NT2/D1 (cell line): ENCODE measurements around the gene EIF4G1.
A peak's percentile ranks its signal among the peaks of the same experiment; 100 is the strongest.
"Not testable (repeated sequence)": the region's sequence is repeated elsewhere in the genome, so short reads cannot be mapped to it uniquely, and the experiment has no call there.

Source experiments
- DNase-seq: peaks from one replicate; pipeline ENCODE4 v3.0.0-alpha.2; 2011; ENCODE audit warnings: low read depth, low spot score
- H3K27me3 ChIP-seq: 2 replicates; pipeline ENCODE4 v1.6.0; 2011; ENCODE audit warnings: mild to moderate bottlenecking; ENCODE audit not compliant: insufficient read length, insufficient read depth
- H3K36me3 ChIP-seq: 2 replicates; pipeline ENCODE4 v1.6.1; 2011; ENCODE audit warnings: mild to moderate bottlenecking, low read length, mixed read lengths; ENCODE audit not compliant: insufficient read depth, insufficient read length
- H3K4me1 ChIP-seq: 2 replicates; pipeline ENCODE4 v1.5.1; 2011; ENCODE audit not compliant: insufficient read depth, insufficient read length
- H3K4me3 ChIP-seq: 2 replicates; pipeline ENCODE4 v1.5.1; 2011; ENCODE audit warnings: low read depth; ENCODE audit not compliant: insufficient read length
- H3K9ac ChIP-seq: 2 replicates; pipeline ENCODE4 v1.6.0; 2011; ENCODE audit warnings: low read depth; ENCODE audit not compliant: insufficient read length
- H3K9me3 ChIP-seq: 2 replicates; pipeline ENCODE4 v1.5.1; 2011; ENCODE audit warnings: mild to moderate bottlenecking, low read length; ENCODE audit not compliant: insufficient read depth
- SUZ12 ChIP-seq: IDR thresholded peaks from 2 replicates; pipeline ENCODE4 v1.6.1; 2011; ENCODE audit not compliant: insufficient read length, insufficient read depth; ENCODE audit errors: extremely low read depth
- YY1 ChIP-seq: IDR thresholded peaks from 2 replicates; pipeline ENCODE4 v1.6.1; 2011; ENCODE audit not compliant: insufficient read length, insufficient read depth
- ZNF274 ChIP-seq: IDR thresholded peaks from 2 replicates; pipeline ENCODE4 v1.6.1; 2011; ENCODE audit warnings: mild to moderate bottlenecking, low read depth, low read length

EIF4G1 gene

GRCh38 chr3:184314363-184314699, at the start of gene EIF4G1:
EIF4G1 (plus strand) TSS chr3:184314606; CDS start chr3:184315797, 1,191 bp downstream.
- Histone ChIP-seq H3K9me3 (no peaks in the 10 kb centered on the region), H3K9ac (peak within 1 kb of the TSS; percentile 97), H3K27me3 (no peaks in the 10 kb centered on the region), H3K36me3 (peaks cover 50% of the 10 kb centered on the region), H3K4me1 (peaks cover 16% of the 10 kb centered on the region), H3K4me3 (peak within 1 kb of the TSS; percentile 93)
- TF ChIP-seq YY1, result no peak
- TF ChIP-seq SUZ12, result no peak
- no peak for TF ChIP-seq ZNF274
- DNase-seq, result peak; percentile 91

- not testable (repeated sequence) for H3K4me1 ChIP-seq, H3K36me3 ChIP-seq, H3K9ac ChIP-seq, H3K4me3 ChIP-seq, DNase-seq, H3K9me3 ChIP-seq
- H3K27me3 ChIP-seq, result peaks cover 22% of the 10 kb centered on the region
These were observed 47.2 kb upstream of the EIF4G1 start for GRCh38 chr3:184267249-184267648.

GRCh38 chr3:184272269-184272668, 42.1 kb upstream of the EIF4G1 start:
- Histone ChIP-seq H3K36me3 (no peaks in the 10 kb centered on the region), H3K27me3 (no peaks in the 10 kb centered on the region), H3K9me3 (no peaks in the 10 kb centered on the region), H3K9ac (no peak overlapping the region), H3K4me3 (no peak overlapping the region), H3K4me1 (peaks cover 3% of the 10 kb centered on the region)
- TF ChIP-seq SUZ12, result no peak
- DNase-seq, result no peak

DNA sequence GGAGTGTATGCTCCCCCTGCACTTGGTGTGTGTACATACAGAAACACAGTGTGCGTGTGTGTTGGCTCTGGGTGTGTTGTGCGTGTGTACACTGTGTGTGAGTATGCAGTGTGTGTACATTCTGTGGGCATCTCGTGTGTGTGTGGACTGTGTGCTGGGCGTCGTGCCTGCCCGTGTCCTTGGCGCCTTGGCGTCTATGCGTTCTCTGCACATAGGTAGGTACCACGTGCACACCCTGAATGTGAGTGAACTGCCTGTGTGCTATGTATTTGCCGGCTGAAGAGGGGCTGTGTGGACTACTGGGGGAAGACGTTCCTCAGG, 39.1 kb upstream of the EIF4G1 start:
- no peaks in the 10 kb centered on the region for H3K36me3 ChIP-seq
- H3K9me3 ChIP-seq, result no peaks in the 10 kb centered on the region
- H3K27me3 ChIP-seq, result no peaks in the 10 kb centered on the region
- TF ChIP-seq ZNF274 (no peak), YY1 (no peak), SUZ12 (no peak)
- no peak overlapping the region for H3K4me3 ChIP-seq
- no peak for DNase-seq
- H3K9ac ChIP-seq, result no peak overlapping the region
- peaks cover 3% of the 10 kb centered on the region for H3K4me1 ChIP-seq

DNA sequence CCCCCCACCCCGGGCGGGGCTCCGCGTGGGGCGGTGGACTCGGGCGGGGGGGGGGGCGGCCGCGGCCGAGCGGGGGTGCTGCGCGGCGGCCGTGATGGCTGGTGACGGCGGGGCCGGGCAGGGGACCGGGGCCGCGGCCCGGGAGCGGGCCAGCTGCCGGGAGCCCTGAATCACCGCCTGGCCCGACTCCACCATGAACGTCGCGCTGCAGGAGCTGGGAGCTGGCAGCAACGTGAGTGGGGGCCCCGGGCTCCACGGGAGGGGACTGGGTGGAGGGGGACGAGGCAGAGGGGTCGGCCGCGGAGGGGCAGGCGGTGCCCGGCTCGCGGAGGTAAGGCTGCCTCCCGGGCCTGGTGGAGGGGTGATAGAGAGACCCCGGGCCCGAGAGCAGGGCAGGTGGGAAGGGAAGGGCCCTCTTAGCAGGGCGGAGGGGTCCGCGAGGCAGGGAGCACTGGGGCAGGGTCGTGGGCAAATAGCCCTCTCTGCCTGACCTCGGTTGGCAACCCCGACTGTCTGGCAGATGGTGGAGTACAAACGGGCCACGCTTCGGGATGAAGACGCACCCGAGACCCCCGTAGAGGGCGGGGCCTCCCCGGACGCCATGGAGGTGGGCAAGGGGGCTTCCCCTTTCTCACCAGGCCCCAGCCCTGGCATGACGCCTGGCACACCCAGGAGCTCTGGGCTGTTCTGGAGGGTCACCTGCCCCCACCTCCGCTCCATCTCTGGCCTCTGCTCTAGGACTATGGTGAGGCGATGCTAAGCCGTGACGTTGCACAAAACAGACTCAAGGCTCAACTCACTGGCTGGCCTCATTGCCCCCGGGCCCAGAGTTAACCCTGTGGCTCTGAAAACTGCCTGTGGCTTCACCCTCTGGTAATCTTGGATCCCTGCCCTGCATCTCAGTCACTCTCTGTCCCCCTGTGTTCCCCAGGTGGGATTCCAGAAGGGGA, 38.2 kb upstream of the EIF4G1 start, which contains the start of gene ECE2:
Gene ECE2 (plus strand): TSS at position 62 of the 950 bp plus-strand sequence. CDS start 132 bp downstream, at position 194.
- Histone ChIP-seq H3K4me1 (peaks cover 3% of the 10 kb centered on the region), H3K36me3 (no peaks in the 10 kb centered on the region), H3K27me3 (no peaks in the 10 kb centered on the region), H3K4me3 (no peak within 1 kb of the TSS), H3K9ac (no peak within 1 kb of the TSS), H3K9me3 (no peaks in the 10 kb centered on the region)
- no peak for DNase-seq
- TF ChIP-seq YY1 (no peak), ZNF274 (no peak), SUZ12 (no peak)

DNA sequence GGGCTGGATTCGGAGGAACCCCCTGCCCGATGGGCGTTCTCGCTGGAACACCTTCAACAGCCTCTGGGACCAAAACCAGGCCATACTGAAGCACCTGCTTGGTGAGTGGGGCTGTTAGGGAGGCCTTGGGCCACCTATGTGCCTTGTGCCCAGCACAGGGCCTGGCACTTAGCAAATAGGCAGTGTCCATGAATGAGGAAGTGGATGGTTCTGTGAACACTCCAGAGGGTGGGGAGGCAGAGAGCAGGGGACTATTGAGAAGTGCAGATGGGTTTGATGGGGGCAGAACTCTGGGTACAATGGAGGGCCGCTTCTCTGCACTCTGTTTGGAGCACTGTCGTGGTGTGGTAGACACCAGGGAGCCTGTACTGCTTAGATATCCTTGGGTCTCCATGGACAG, 37.0 kb upstream of the EIF4G1 start:
- TF ChIP-seq YY1 (no peak), SUZ12 (no peak), ZNF274 (no peak)
- H3K36me3 ChIP-seq, result no peaks in the 10 kb centered on the region
- no peak overlapping the region for H3K4me3 ChIP-seq
- no peak for DNase-seq
- H3K9me3 ChIP-seq, result no peaks in the 10 kb centered on the region
- H3K27me3 ChIP-seq, result no peaks in the 10 kb centered on the region
- peaks cover 3% of the 10 kb centered on the region for H3K4me1 ChIP-seq
- H3K9ac ChIP-seq, result no peak overlapping the region

GRCh38 chr3:184282941-184283340, 31.5 kb upstream of the EIF4G1 start:
- no peak for DNase-seq
- Histone ChIP-seq H3K4me1 (no peaks in the 10 kb centered on the region), H3K4me3 (no peak overlapping the region)

More at GRCh38 chr3:184282941-184283340, 31.5 kb upstream of the EIF4G1 start:
- Histone ChIP-seq H3K36me3 (no peaks in the 10 kb centered on the region), H3K9me3 (no peaks in the 10 kb centered on the region), H3K9ac (no peak overlapping the region), H3K27me3 (no peaks in the 10 kb centered on the region)
- no peak for TF ChIP-seq SUZ12
- no peak for TF ChIP-seq ZNF274
- no peak for TF ChIP-seq YY1
